ENCODE results near the gene CPLANE2.
"Not testable (repeated sequence)": the region's sequence is repeated elsewhere in the genome, so short reads cannot be mapped to it uniquely, and the experiment has no call there.

CPLANE2 gene

GRCh38 chr1:16230744-16231143 lies 6.2 kb downstream of the CPLANE2 start:
- no peak for DNase-seq (ENCODE audit: low read depth)
- TF ChIP-seq CTCF (conservative IDR thresholded peaks at IDR 0.05; ENCODE audit: low read depth, low read length) = no peak
- no peak overlapping the region for H3K4me3 ChIP-seq (ENCODE audit: low read depth, low read length)

- no peak overlapping the region for H3K4me3 ChIP-seq (ENCODE audit: low read depth, low read length)
- no peak for DNase-seq (ENCODE audit: low read depth)
- TF ChIP-seq CTCF (conservative IDR thresholded peaks at IDR 0.05; ENCODE audit: low read depth, low read length) = no peak
Measured at GRCh38 chr1:16229976-16230740, 6.8 kb downstream of the CPLANE2 start.

- TF ChIP-seq CTCF (conservative IDR thresholded peaks at IDR 0.05; ENCODE audit: low read depth, low read length) = no peak
- H3K4me3 ChIP-seq (ENCODE audit: low read depth, low read length) = peak overlapping the region; percentile 40
- peak; percentile 35 for DNase-seq (ENCODE audit: low read depth)
Measured at GRCh38 chr1:16226490-16227179, 10.3 kb downstream of the CPLANE2 start.

GRCh38 chr1:16226129-16226489 lies 10.9 kb downstream of the CPLANE2 start:
- H3K4me3 ChIP-seq (ENCODE audit: low read depth, low read length) = no peak overlapping the region
- no peak for TF ChIP-seq CTCF (conservative IDR thresholded peaks at IDR 0.05; ENCODE audit: low read depth, low read length)
- DNase-seq (ENCODE audit: low read depth) = no peak

- H3K4me3 ChIP-seq (ENCODE audit: low read depth, low read length) = no peak overlapping the region
- DNase-seq (ENCODE audit: low read depth) = no peak
- no peak for TF ChIP-seq CTCF (conservative IDR thresholded peaks at IDR 0.05; ENCODE audit: low read depth, low read length)
Measured at GRCh38 chr1:16224472-16224871, 12.5 kb downstream of the CPLANE2 start.

GRCh38 chr1:16222716-16223115 lies 14.3 kb downstream of the CPLANE2 start:
- DNase-seq (ENCODE audit: low read depth); H3K4me3 ChIP-seq (ENCODE audit: low read depth, low read length): not testable (repeated sequence)

GRCh38 chr1:16221499-16221898 lies 15.5 kb downstream of the CPLANE2 start:
- no peak for DNase-seq (ENCODE audit: low read depth)

More at GRCh38 chr1:16221499-16221898, 15.5 kb downstream of the CPLANE2 start:
- TF ChIP-seq CTCF (conservative IDR thresholded peaks at IDR 0.05; ENCODE audit: low read depth, low read length) = no peak
- H3K4me3 ChIP-seq (ENCODE audit: low read depth, low read length) = no peak overlapping the region

Measured in choroid plexus epithelial cell (primary cell).